Skeletal muscle satellite cell (primary cell): Measurements from ENCODE around the gene HSFX4.
A peak's percentile ranks its signal among the peaks of the same experiment; 100 is the strongest.
"Not testable (repeated sequence)": the region's sequence is repeated elsewhere in the genome, so short reads cannot be mapped to it uniquely, and the experiment has no call there.

Experiments used
- H3K27me3 ChIP-seq: 2 replicates; pipeline ENCODE4 v1.7.0; 2013; ENCODE audit warnings: low read length; ENCODE audit not compliant: control insufficient read depth, insufficient read depth
- H3K36me3 ChIP-seq: 2 replicates; pipeline ENCODE4 v1.7.0; 2013; ENCODE audit warnings: mild to moderate bottlenecking, control low read depth, low read length; ENCODE audit not compliant: insufficient read depth
- H3K4me1 ChIP-seq: 2 replicates; pipeline ENCODE4 v1.7.0; 2013; ENCODE audit warnings: low read length; ENCODE audit not compliant: control insufficient read depth, insufficient read depth
- H3K4me2 ChIP-seq: 2 replicates; pipeline ENCODE4 v1.7.0; 2013; ENCODE audit warnings: mild to moderate bottlenecking, low read length
- H3K4me3 ChIP-seq: 2 replicates; pipeline ENCODE4 v1.7.0; 2013; ENCODE audit warnings: low read length
- H3K9ac ChIP-seq: 2 replicates; pipeline ENCODE4 v1.7.0; 2013; ENCODE audit warnings: mild to moderate bottlenecking, low read depth, low read length, moderate library complexity
- H3K9me3 ChIP-seq: replicated peaks from 2 replicates; pipeline ENCODE4 v1.7.0; 2013; ENCODE audit warnings: mild to moderate bottlenecking, control low read depth, low read length

HSFX4 gene

GRCh38 chrX:149923836-149924235 is 5.5 kb upstream of the HSFX4 start:
- H3K4me2 ChIP-seq, H3K9ac ChIP-seq, H3K27me3 ChIP-seq, H3K36me3 ChIP-seq, H3K4me3 ChIP-seq, H3K4me1 ChIP-seq, H3K9me3 ChIP-seq: not testable (repeated sequence)

GRCh38 chrX:149924434-149924833 is 4.9 kb upstream of the HSFX4 start:
- not testable (repeated sequence) for H3K9ac ChIP-seq, H3K4me3 ChIP-seq, H3K27me3 ChIP-seq, H3K9me3 ChIP-seq, H3K4me1 ChIP-seq, H3K4me2 ChIP-seq, H3K36me3 ChIP-seq

GRCh38 chrX:149927245-149927963 is 2.0 kb upstream of the HSFX4 start:
- H3K27me3 ChIP-seq, H3K9ac ChIP-seq, H3K4me3 ChIP-seq, H3K9me3 ChIP-seq, H3K36me3 ChIP-seq, H3K4me2 ChIP-seq, H3K4me1 ChIP-seq: not testable (repeated sequence)

- H3K4me1 ChIP-seq, H3K27me3 ChIP-seq, H3K9ac ChIP-seq, H3K4me2 ChIP-seq, H3K9me3 ChIP-seq, H3K36me3 ChIP-seq, H3K4me3 ChIP-seq: not testable (repeated sequence)
These were observed 1.5 kb upstream of the HSFX4 start for GRCh38 chrX:149927964-149928258.

DNA sequence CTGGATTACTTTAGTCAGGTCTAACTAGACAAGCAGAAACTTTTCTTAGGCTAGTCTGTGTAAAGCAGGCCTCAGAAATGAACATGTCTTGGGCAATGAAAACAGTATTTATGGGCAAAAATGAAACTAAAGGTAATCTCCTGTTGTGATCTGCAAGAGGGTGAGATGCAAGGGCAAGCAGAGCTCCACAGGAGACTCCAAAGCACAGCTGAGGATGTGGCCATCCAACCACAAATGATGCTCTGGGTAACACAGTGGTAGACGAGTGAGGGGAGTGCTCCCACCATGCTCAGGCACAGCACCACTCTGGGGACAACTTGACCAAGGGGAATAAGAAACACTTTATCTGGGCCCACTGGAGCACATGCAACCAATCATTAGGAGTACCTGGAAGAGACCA is 738 bp upstream of the HSFX4 start:
- H3K4me1 ChIP-seq, H3K4me3 ChIP-seq, H3K9ac ChIP-seq, H3K4me2 ChIP-seq, H3K9me3 ChIP-seq, H3K36me3 ChIP-seq, H3K27me3 ChIP-seq: not testable (repeated sequence)

GRCh38 chrX:149931355-149931754 is 2.0 kb downstream of the HSFX4 start:
- not testable (repeated sequence) for H3K4me1 ChIP-seq, H3K9me3 ChIP-seq, H3K4me3 ChIP-seq, H3K36me3 ChIP-seq, H3K27me3 ChIP-seq, H3K9ac ChIP-seq, H3K4me2 ChIP-seq

DNA sequence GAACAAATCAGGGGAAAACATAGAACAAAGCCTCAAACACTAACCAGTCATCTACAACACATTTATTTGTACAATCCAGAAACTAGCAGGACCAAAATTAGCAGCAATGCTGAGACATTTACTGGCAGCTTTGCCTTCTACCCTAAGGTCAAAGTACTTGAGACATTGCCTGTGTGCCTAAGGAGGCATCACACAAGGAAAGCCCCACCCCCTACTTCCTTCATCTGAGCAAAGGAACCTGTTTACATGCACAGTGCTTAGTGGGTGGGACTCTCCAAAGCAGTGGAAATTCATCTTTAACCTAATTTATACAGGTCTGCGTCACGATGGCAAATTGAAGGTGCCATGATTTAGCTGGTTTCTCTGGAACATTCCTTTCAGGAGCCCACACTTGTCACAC is 2.8 kb downstream of the HSFX4 start:
- not testable (repeated sequence) for H3K4me2 ChIP-seq, H3K9ac ChIP-seq, H3K4me1 ChIP-seq, H3K27me3 ChIP-seq, H3K4me3 ChIP-seq, H3K9me3 ChIP-seq, H3K36me3 ChIP-seq

- not testable (repeated sequence) for H3K4me1 ChIP-seq, H3K9ac ChIP-seq, H3K4me3 ChIP-seq, H3K4me2 ChIP-seq, H3K36me3 ChIP-seq, H3K9me3 ChIP-seq, H3K27me3 ChIP-seq
These were observed 3.6 kb downstream of the HSFX4 start for GRCh38 chrX:149932970-149933369.

- H3K27me3 ChIP-seq, H3K4me1 ChIP-seq, H3K36me3 ChIP-seq, H3K4me3 ChIP-seq, H3K9ac ChIP-seq, H3K4me2 ChIP-seq, H3K9me3 ChIP-seq: not testable (repeated sequence)
These were observed 4.2 kb downstream of the HSFX4 start for GRCh38 chrX:149933547-149933946.

- not testable (repeated sequence) for H3K9me3 ChIP-seq, H3K36me3 ChIP-seq, H3K4me1 ChIP-seq, H3K27me3 ChIP-seq
- Histone ChIP-seq H3K9ac (peak overlapping the region; percentile 93), H3K4me3 (peak overlapping the region; percentile 88), H3K4me2 (peak overlapping the region; percentile 85)
These were observed 8.0 kb downstream of the HSFX4 start for GRCh38 chrX:149937328-149937727.

- Histone ChIP-seq H3K27me3 (no peaks in the 10 kb centered on the region), H3K9me3 (no peaks in the 10 kb centered on the region), H3K4me3 (peak overlapping the region; percentile 88), H3K36me3 (no peaks in the 10 kb centered on the region), H3K4me1 (no peaks in the 10 kb centered on the region), H3K9ac (peak overlapping the region; percentile 93), H3K4me2 (peak overlapping the region; percentile 85)
These were observed 8.6 kb downstream of the HSFX4 start for GRCh38 chrX:149937871-149938426.

DNA sequence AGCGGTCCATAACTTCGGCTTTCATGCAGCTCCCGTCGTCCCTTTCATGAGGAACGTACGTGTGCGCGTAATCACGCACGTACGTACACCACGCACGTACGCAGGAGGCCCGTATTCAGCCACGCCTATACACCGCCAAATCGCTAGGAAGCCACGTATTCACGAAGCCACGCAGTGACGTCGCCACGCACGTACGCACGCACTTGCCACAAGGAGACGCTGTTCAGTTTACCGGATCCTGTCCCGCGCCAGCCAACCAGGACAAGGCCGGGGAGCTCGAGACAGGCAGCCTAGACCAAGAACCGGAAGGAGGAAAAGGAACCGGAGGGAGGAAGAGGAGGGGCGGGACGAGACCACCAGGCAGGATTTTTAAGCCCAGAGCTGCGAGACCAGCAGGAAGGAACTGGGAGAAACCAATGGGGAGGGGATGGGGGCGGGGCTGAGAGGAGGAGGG is 9.1 kb downstream of the HSFX4 start, which contains the start of gene EOLA2:
EOLA2 (minus strand) TSS at position 65 of the 454 bp plus-strand sequence. CDS start 4,617 bp downstream, outside the sequence.
- Histone ChIP-seq H3K4me1 (no peaks in the 10 kb centered on the region), H3K27me3 (no peaks in the 10 kb centered on the region), H3K9ac (peak within 1 kb of the TSS; percentile 93), H3K4me3 (peak within 1 kb of the TSS; percentile 88), H3K9me3 (no peaks in the 10 kb centered on the region), H3K4me2 (peak within 1 kb of the TSS; percentile 85), H3K36me3 (no peaks in the 10 kb centered on the region)
